HG02981 (cell line): ENCODE results near the gene DDX10.
"Not testable (repeated sequence)": the region's sequence is repeated elsewhere in the genome, so short reads cannot be mapped to it uniquely, and the experiment has no call there.

Source experiments
- ATAC-seq: cut with Tn5 transposase; IDR thresholded peaks from one replicate; pipeline ENCODE4 v1.9.1; 2021; ENCODE audit warnings: mild to moderate bottlenecking, moderate library complexity; ENCODE audit not compliant: unreplicated experiment

The DDX10 gene

GRCh38 chr11:108654100-108654499 is 10.8 kb upstream of the DDX10 start:
- ATAC-seq = not testable (repeated sequence)

GRCh38 chr11:108654994-108655631 is 9.8 kb upstream of the DDX10 start:
- no peak for ATAC-seq

- peak; percentile 42 for ATAC-seq
Measured at GRCh38 chr11:108662700-108663099, 2.2 kb upstream of the DDX10 start.

- peak; percentile 64 for ATAC-seq
Measured at GRCh38 chr11:108663154-108663877, 1.6 kb upstream of the DDX10 start.

GRCh38 chr11:108666373-108666772 is 1.5 kb downstream of the DDX10 start:
- ATAC-seq = no peak

GRCh38 chr11:108669286-108669685 is 4.4 kb downstream of the DDX10 start:
- no peak for ATAC-seq

GRCh38 chr11:108669711-108670110 is 4.8 kb downstream of the DDX10 start:
- no peak for ATAC-seq

GRCh38 chr11:108670451-108670850 is 5.6 kb downstream of the DDX10 start:
- ATAC-seq = no peak

- ATAC-seq = no peak
Measured at GRCh38 chr11:108672113-108672512, 7.2 kb downstream of the DDX10 start.

GRCh38 chr11:108672786-108673185 is 7.9 kb downstream of the DDX10 start:
- no peak for ATAC-seq

GRCh38 chr11:108679045-108679444 is 14.2 kb downstream of the DDX10 start:
- ATAC-seq = no peak

GRCh38 chr11:108680271-108680670 is 15.4 kb downstream of the DDX10 start:
- ATAC-seq = no peak

GRCh38 chr11:108685419-108686130 is 20.7 kb downstream of the DDX10 start:
- ATAC-seq = no peak

- no peak for ATAC-seq
Measured at GRCh38 chr11:108693852-108694251, 29.0 kb downstream of the DDX10 start.

- no peak for ATAC-seq
Measured at GRCh38 chr11:108694846-108695245, 30.0 kb downstream of the DDX10 start.

- ATAC-seq = peak; percentile 67
Measured at GRCh38 chr11:108697872-108698473, 33.1 kb downstream of the DDX10 start.

- peak; percentile 85 for ATAC-seq
Measured at GRCh38 chr11:108698844-108699642, 34.2 kb downstream of the DDX10 start.

GRCh38 chr11:108703916-108704315 is 39.0 kb downstream of the DDX10 start:
- ATAC-seq = no peak

- ATAC-seq = no peak
Measured at GRCh38 chr11:108705061-108705460, 40.2 kb downstream of the DDX10 start.

- ATAC-seq = no peak
Measured at GRCh38 chr11:108708173-108708572, 43.3 kb downstream of the DDX10 start.

GRCh38 chr11:108709741-108710140 is 44.9 kb downstream of the DDX10 start:
- ATAC-seq = no peak
